Sigmoid colon (tissue), 7 donors: ENCODE measurements around the gene NAP1L4. TPM values are rescaled to one million over a fixed set of nuclear protein-coding genes. Genes with fewer than 3 reads are reported as not detected.

Source experiments
- DNase-seq: peaks from one replicate; pipeline ENCODE4 v3.0.0-alpha.2; 2019
- H3K27ac ChIP-seq, 4 donors: fragments of 200-600 bp; sonication (generic); one replicate each; pipeline ENCODE4 v1.5.1; 2016 to 2019; ENCODE audit warnings: mild to moderate bottlenecking in 1 of 4
- H3K27me3 ChIP-seq, 3 donors: fragments of 200-600 bp; sonication (generic); one replicate each; pipeline ENCODE4 v1.5.1; 2019; ENCODE audit warnings: mild to moderate bottlenecking in 1 of 3
- H3K36me3 ChIP-seq, 4 donors: fragments of 200-600 bp; sonication (generic); one replicate each; pipeline ENCODE4 v1.5.1; 2016 to 2019
- H3K4me1 ChIP-seq, 4 donors: fragments of 200-600 bp; sonication (generic); one replicate each; pipeline ENCODE4 v1.5.1; 2017 to 2019
- H3K4me3 ChIP-seq, 4 donors: fragments of 200-600 bp; sonication (generic); one replicate each; pipeline ENCODE4 v1.5.1; 2017 to 2019; ENCODE audit warnings: mild to moderate bottlenecking in 2 of 4, moderate library complexity in 1 of 4
- H3K9me3 ChIP-seq, 4 donors: fragments of 200-600 bp in 3 of 4; sonication (generic) in 3 of 4; one replicate each; pipeline versions ENCODE4 v1.5.1 to v1.6.1; 2013 to 2019
- EP300 ChIP-seq, 4 donors: sonication (generic); formaldehyde crosslinking; IDR thresholded peaks; one replicate each; pipeline ENCODE4 v1.6.1; 2017; ENCODE audit warnings: antibody characterized with exemption in 4 of 4
- POLR2A ChIP-seq, 2 donors: fragments of 450-650 bp; IDR thresholded peaks; one replicate each; pipeline ENCODE4 v1.6.1; 2016; ENCODE audit warnings: antibody characterized with exemption in 2 of 2, mild to moderate bottlenecking in 2 of 2, moderate library complexity in 2 of 2
- POLR2AphosphoS5 ChIP-seq, 4 donors: sonication (generic); formaldehyde crosslinking; IDR thresholded peaks; one replicate each; pipeline ENCODE4 v1.6.1; 2017; ENCODE audit warnings: antibody characterized with exemption in 4 of 4
- WGBS, 2 donors: extraction: QIAGEN DNeasy Blood & Tissue Kit; methylation state at CpG; one replicate each; pipeline ENCODE4 v1.1.7; 2013; 5-methylcytosine and 5-hydroxymethylcytosine counted together
- intact Hi-C: fragments of 100-400 bp; cut with DNase I; formaldehyde crosslinking; loops from one replicate; pipeline ENCODE4 v1.15.1; 2023
- polyA plus RNA-seq, 3 donors: library from polyadenylated mRNA; stranded (reverse); fragments of 200-250 nt; gene quantifications; one replicate each; pipeline ENCODE4 v1.2.3, GENCODE V29; 2013
- total RNA-seq, 4 donors: library from RNA; depleted of rRNA; stranded (reverse); fragments of >200 nt; gene quantifications; one replicate each; pipeline ENCODE4 v1.1.0, GENCODE V29; 2016
- TF ChIP-seq, protein P1 (sequence below), 4 experiments: fragments of 450-650 bp in 3 of 4; fragments of 200-600 bp in 1 of 4; IDR thresholded peaks; one replicate each; pipeline ENCODE4 v1.5.1; 2016 to 2019; ENCODE audit warnings: antibody characterized with exemption in 4 of 4, mild to moderate bottlenecking in 3 of 4, moderate library complexity in 2 of 4
- donor health status: healthy with polysubstance abuse.
- donor health status: Bipolar disorder and iron deficiency.
- donor health status: healthy.

The NAP1L4 gene
- total and polyA plus RNA-seq, 7 donors, result 55.9 to 102 (median 88.7) TPM

DNA sequence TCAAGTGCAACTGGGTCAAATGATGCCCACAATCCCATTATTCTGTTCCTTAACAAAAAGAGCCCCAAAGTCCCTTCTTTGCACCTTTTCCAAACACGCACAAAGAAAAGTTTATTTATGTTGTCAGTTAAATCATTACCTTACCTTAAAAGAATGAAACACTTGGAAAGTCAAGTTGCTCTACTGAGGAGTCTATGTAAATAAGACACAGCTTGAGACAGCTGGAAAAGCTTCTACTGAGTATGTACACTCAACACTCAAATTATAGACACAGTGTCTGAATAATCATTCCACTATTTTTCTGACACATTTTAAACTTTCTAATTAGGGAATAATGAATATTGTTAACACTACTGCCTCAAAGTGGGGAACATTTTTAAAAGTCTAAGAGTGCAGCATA is 41.3 kb downstream of the NAP1L4 start:
- H3K4me3 ChIP-seq, result no peak overlapping the region
- H3K9me3 ChIP-seq, result no peaks in the 10 kb centered on the region
- H3K4me1 ChIP-seq, result peaks cover 0 to 27% (median 7%) of the 10 kb centered on the region in 4 donors
- TF ChIP-seq EP300 (IDR thresholded peaks at IDR 0.05), result no peak
- TF ChIP-seq POLR2AphosphoS5 (IDR thresholded peaks at IDR 0.05), result no peak
- no peak for TF ChIP-seq POLR2A (IDR thresholded peaks at IDR 0.05)
- TF ChIP-seq, protein P1, sequence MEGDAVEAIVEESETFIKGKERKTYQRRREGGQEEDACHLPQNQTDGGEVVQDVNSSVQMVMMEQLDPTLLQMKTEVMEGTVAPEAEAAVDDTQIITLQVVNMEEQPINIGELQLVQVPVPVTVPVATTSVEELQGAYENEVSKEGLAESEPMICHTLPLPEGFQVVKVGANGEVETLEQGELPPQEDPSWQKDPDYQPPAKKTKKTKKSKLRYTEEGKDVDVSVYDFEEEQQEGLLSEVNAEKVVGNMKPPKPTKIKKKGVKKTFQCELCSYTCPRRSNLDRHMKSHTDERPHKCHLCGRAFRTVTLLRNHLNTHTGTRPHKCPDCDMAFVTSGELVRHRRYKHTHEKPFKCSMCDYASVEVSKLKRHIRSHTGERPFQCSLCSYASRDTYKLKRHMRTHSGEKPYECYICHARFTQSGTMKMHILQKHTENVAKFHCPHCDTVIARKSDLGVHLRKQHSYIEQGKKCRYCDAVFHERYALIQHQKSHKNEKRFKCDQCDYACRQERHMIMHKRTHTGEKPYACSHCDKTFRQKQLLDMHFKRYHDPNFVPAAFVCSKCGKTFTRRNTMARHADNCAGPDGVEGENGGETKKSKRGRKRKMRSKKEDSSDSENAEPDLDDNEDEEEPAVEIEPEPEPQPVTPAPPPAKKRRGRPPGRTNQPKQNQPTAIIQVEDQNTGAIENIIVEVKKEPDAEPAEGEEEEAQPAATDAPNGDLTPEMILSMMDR (IDR thresholded peaks at IDR 0.05), result no peak
- no peak for DNase-seq
- no peaks in the 10 kb centered on the region for H3K27me3 ChIP-seq
- peaks cover 15 to 88% (median 62%) of the 10 kb centered on the region in 4 donors for H3K36me3 ChIP-seq
- intact Hi-C loops, result no loop called here
- 77 to 87% methylated on average over 1 of the region's 1 CpG for WGBS, 2 donors
- no peak overlapping the region for H3K27ac ChIP-seq

DNA sequence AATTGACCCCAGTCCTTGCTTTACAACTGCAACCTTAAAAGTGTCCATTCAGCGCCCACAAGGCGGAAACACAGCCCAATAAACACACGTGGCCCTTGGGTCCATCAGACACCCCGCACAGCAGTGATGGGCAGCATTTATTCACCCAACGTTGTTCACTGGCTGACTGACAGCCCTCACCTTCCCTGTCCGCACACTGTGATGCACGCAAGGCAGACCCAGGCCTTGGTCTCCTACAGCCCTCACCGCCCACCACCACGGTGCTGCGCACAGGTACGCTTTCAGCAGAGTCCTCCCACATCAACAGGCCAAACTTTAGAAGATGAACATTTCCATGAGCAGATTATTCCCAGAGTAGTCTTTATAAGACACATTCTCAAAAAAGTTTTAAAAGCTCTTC is 42.2 kb downstream of the NAP1L4 start:
- WGBS, 2 donors, result 91 to 94% methylated on average over 11 of the region's 11 CpGs
- H3K36me3 ChIP-seq, result peaks cover 15 to 79% (median 57%) of the 10 kb centered on the region in 4 donors

DNA sequence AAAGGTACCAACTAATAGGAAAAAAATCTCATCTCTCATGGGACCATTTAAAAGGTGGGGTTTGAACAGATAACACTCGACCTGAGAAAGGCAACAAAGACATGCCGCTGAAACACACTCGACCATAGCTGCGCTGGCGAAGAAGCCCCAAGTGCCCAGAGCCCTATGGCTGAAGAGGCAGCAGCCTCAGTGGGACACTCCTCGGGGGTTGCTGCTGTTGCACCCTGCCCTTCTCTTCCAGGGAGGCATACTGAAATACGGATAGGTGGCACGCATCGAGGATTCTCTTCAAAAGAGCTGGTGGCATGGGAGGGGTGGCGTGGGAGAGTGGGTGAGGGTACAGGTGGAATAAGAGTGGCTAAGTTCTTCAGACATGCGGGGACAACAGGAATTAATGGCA is 44.4 kb downstream of the NAP1L4 start:
- TF ChIP-seq EP300 (IDR thresholded peaks at IDR 0.05) (no peak), POLR2AphosphoS5 (IDR thresholded peaks at IDR 0.05) (no peak), POLR2A (IDR thresholded peaks at IDR 0.05) (no peak)
- H3K4me3 ChIP-seq, result no peak overlapping the region
- intact Hi-C loops, result no loop called here
- DNase-seq, result no peak
- H3K27ac ChIP-seq, result no peak overlapping the region
- peaks cover 0 to 50% (median 22%) of the 10 kb centered on the region in 4 donors for H3K4me1 ChIP-seq
- H3K36me3 ChIP-seq, result peaks cover 8 to 72% (median 39%) of the 10 kb centered on the region in 4 donors
- WGBS, 2 donors, result 91 to 95% methylated on average over 11 of the region's 11 CpGs
- no peaks in the 10 kb centered on the region for H3K9me3 ChIP-seq
- H3K27me3 ChIP-seq, result no peaks in the 10 kb centered on the region

More for the DNA sequence above, 42.2 kb downstream of the NAP1L4 start:
- Histone ChIP-seq H3K9me3 (no peaks in the 10 kb centered on the region), H3K27me3 (no peaks in the 10 kb centered on the region), H3K4me3 (no peak overlapping the region), H3K27ac (no peak overlapping the region), H3K4me1 (peaks cover 0 to 36% (median 16%) of the 10 kb centered on the region in 4 donors)
- DNase-seq, result no peak
- TF ChIP-seq EP300 (IDR thresholded peaks at IDR 0.05) (no peak), POLR2A (IDR thresholded peaks at IDR 0.05) (no peak), POLR2AphosphoS5 (IDR thresholded peaks at IDR 0.05) (no peak)
- TF ChIP-seq, protein P1 (IDR thresholded peaks at IDR 0.05), result no peak
- intact Hi-C loops, result no loop called here

DNA sequence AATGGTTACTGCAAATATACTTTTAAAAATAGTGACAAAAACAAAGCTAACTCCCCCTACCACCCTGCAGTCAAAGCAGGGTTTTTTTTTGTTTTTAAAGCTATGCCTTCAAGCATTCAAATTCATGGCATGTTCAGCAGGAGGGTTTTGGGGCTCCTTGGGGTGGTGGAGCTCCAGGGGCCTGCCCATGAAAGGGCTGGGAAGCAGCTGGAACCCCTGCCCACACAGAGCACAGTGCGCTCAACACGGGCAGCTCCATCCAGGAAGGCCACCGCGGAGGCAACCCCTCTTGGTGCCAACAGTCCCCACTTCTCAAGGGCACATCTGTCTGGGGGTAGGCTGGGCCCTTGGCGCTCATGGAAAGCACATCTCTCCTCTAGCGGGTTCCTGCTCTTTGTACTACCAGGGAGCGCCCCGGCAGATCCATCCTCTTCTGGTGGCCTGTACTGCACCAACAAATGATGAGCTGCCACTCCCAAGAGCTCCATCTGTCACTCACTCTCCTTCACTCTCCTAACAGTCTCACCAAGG is 46.3 kb downstream of the NAP1L4 start:
- WGBS, 2 donors, result 80 to 81% methylated on average over 8 of the region's 8 CpGs
- Histone ChIP-seq H3K27me3 (no peaks in the 10 kb centered on the region), H3K4me3 (no peak overlapping the region), H3K4me1 (peaks cover 0 to 32% (median 22%) of the 10 kb centered on the region in 4 donors), H3K36me3 (peaks cover 0 to 53% (median 28%) of the 10 kb centered on the region in 4 donors), H3K27ac (peak overlapping the region; percentile 47 to 79 (median 71)), H3K9me3 (no peaks in the 10 kb centered on the region)
- DNase-seq, result no peak
- intact Hi-C loops, result no loop called here
- TF ChIP-seq, protein P1 (IDR thresholded peaks at IDR 0.05), result no peak
- no peak for TF ChIP-seq POLR2AphosphoS5 (IDR thresholded peaks at IDR 0.05)
- no peak for TF ChIP-seq POLR2A (IDR thresholded peaks at IDR 0.05)
- no peak for TF ChIP-seq EP300 (IDR thresholded peaks at IDR 0.05)

DNA sequence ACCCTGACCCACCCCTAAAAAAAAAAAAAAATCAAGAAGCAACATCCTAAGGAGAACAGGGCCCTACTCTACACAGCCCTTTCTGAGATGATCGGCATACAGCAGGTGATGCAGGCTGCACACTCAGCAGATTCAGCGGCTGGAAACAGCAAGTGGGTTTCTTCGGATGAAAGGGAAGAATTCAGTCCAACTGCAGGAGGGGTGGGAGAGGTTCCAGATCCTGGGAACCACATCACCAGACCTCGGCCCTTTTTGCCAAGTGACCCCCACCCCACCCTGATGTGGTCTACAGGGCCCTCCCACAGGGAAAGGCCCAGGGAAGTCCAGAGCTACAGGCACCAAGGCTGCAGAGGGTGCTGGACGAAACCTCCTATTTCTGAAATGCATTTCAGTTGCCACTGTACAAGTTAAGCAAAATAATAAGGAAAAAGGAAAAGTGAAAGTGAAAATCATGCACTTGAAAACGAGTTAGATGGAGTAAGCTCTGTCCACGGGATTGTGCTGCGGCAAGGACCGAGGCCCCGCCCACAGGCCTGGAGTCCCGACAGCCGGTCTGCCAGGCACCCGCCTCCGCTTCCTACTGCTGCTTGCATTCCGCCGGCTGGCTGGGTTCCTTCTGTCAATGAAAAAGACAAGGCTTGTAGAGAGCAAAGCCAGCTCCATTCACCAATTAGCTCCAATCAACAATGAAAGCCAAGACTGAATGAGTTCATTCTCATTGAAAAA is 46.9 kb downstream of the NAP1L4 start:
- Histone ChIP-seq H3K9me3 (no peaks in the 10 kb centered on the region), H3K27ac (peak overlapping the region; percentile 47 to 79 (median 71)), H3K4me3 (peak overlapping the region in 3 of 4 donors; percentile 28 to 39 (median 33)), H3K4me1 (peaks cover 0 to 36% (median 22%) of the 10 kb centered on the region in 4 donors), H3K27me3 (no peaks in the 10 kb centered on the region), H3K36me3 (peaks cover 0 to 46% (median 22%) of the 10 kb centered on the region in 4 donors)
- 24% methylated on average over 16 of the region's 16 CpGs for WGBS, 2 donors
- peak; percentile 95 for DNase-seq
- intact Hi-C loops, result no loop called here
- TF ChIP-seq POLR2A (IDR thresholded peaks at IDR 0.05) (no peak), EP300 (IDR thresholded peaks at IDR 0.05) (no peak), POLR2AphosphoS5 (IDR thresholded peaks at IDR 0.05) (peak in 3 of 4 donors; percentile 22 to 50 (median 39))
- TF ChIP-seq, protein P1 (IDR thresholded peaks at IDR 0.05), result no peak
